ENCODE data around the gene HSPB7. TPM values are rescaled to one million over a fixed set of nuclear protein-coding genes. Genes with fewer than 3 reads are reported as not detected.

The HSPB7 gene
- polyA plus RNA-seq, 1 experiment, result 3.5 TPM

DNA sequence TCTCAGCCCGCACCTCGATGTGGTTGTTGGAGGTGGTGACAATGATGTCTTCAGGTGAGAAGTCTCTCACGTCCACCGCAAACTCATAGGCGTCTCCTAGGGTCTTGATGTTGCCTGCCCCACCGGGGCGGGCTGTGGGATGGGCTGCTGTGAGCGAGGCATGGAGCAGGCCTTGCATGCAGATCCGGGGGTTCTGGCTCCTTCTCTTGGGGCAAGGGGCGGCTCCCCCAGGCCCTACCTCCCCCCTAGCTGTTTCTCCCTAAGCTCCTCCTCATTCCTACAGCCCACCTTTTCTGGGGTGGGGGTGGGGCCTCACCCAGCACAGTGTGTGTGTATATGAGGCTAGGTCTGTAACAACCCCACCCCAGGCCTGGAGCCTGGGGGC lies 775 bp downstream of the HSPB7 start:
- TF ChIP-seq, protein P1, sequence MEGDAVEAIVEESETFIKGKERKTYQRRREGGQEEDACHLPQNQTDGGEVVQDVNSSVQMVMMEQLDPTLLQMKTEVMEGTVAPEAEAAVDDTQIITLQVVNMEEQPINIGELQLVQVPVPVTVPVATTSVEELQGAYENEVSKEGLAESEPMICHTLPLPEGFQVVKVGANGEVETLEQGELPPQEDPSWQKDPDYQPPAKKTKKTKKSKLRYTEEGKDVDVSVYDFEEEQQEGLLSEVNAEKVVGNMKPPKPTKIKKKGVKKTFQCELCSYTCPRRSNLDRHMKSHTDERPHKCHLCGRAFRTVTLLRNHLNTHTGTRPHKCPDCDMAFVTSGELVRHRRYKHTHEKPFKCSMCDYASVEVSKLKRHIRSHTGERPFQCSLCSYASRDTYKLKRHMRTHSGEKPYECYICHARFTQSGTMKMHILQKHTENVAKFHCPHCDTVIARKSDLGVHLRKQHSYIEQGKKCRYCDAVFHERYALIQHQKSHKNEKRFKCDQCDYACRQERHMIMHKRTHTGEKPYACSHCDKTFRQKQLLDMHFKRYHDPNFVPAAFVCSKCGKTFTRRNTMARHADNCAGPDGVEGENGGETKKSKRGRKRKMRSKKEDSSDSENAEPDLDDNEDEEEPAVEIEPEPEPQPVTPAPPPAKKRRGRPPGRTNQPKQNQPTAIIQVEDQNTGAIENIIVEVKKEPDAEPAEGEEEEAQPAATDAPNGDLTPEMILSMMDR (IDR thresholded peaks at IDR 0.05; ENCODE audit: low read depth, low read length), result no peak
- CTCF ChIA-PET, result interaction anchor here (0.6 to 1.0 kb wide), 2 partner anchors 8 to 691 kb away, joined by 4 to 5 read pairs; no protein-coding TSS in a partner anchor

DNA sequence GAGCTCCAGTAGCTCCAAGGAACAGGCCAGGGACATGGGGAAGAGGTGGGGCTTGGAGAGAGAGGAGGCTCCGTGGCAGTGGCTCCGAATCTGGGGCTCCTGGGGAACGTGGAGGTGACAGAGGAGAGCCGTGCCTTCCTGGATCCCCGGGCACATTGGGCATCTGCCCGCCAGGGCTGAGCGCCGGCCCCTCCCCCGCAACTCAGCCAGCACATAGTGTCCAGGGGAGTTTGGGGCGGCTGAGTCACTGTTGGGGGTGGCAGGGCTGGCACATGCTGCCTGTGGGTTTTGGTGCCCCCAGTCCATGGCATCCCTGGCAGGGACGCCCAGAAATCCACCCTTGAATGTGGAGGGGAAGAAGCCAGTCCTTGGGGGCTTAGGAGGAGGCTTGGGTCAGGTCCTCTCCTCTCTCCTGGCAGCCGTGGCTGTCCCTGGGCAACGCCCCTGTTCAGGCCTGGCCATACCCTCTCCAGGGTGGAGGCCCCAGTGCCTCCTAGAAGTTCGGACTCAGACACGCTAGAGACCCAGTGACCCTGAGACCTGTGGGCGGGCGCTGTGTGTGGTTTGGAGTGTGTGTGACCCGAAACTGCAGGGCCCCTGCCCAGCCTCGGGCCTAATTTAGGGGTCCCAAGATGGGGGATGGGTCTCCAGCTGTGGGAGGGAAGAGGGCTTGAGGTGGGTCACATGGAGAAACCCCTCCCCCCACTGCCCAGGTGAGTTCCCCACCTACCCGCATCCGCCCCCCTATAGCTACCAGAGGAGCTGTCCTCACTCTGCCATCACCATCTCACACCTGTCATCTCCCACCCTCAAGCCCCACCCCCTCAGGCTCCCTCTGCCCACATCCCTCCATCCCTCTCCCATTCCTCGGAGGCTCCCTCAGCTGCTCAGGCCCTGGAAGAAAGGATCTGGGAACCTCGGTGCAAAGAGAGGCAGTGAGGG lies 1.6 kb downstream of the HSPB7 start:
- DNase-seq (ENCODE audit: low read depth, low spot score), result no peak
- CTCF ChIA-PET, result interaction anchor here (0.6 kb wide), 1 partner anchor 692 kb away, joined by 5 read pairs; no protein-coding TSS in a partner anchor
- H3K4me3 ChIP-seq (ENCODE audit: low read depth, low read length), result no peak overlapping the region
- POLR2A ChIA-PET, result no interaction called here
- H3K27ac ChIP-seq (ENCODE audit: low read depth, low read length), result no peak overlapping the region
- TF ChIP-seq, protein P1 (IDR thresholded peaks at IDR 0.05; ENCODE audit: low read depth, low read length), result no peak
- H3K9me3 ChIP-seq (ENCODE audit: control insufficient read depth, insufficient read depth, low read length), result peaks cover 6% of the 10 kb centered on the region; the same call in 1 of the 2 replicates
- no peaks in the 10 kb centered on the region for H3K27me3 ChIP-seq (ENCODE audit: control insufficient read depth, insufficient read depth, low read length)

More for the DNA sequence above, 775 bp downstream of the HSPB7 start:
- H3K9me3 ChIP-seq (ENCODE audit: control insufficient read depth, insufficient read depth, low read length), result peaks cover 6% of the 10 kb centered on the region; the same call in 1 of the 2 replicates
- H3K4me3 ChIP-seq (ENCODE audit: low read depth, low read length), result no peak overlapping the region
- no peak for DNase-seq (ENCODE audit: low read depth, low spot score)
- no peak overlapping the region for H3K27ac ChIP-seq (ENCODE audit: low read depth, low read length)
- no peaks in the 10 kb centered on the region for H3K27me3 ChIP-seq (ENCODE audit: control insufficient read depth, insufficient read depth, low read length)
- POLR2A ChIA-PET, result no interaction called here

DNA sequence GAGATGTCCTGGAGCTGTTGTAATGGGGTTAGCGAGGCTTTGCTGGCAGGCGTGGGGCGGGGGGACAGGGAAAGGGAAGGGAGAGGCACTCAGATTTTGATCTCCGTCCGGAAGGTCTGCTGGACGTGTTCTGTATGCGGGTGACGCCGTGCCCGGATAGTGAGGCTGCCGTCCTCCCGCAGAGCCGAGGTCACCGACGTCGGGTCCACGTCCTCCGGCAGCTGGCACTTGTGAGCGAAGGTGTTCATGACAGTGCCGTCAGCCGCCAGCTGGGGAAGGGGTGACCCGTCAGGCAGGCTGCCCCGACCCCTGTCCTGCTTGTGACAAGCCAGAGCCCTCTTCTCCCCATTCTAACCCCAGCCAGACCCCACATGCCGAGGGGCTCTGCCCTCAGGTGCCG lies 2.4 kb downstream of the HSPB7 start:
- ChIA-PET CTCF (no interaction called here), POLR2A (no interaction called here)
- no peak for DNase-seq (ENCODE audit: low read depth, low spot score)

DNA sequence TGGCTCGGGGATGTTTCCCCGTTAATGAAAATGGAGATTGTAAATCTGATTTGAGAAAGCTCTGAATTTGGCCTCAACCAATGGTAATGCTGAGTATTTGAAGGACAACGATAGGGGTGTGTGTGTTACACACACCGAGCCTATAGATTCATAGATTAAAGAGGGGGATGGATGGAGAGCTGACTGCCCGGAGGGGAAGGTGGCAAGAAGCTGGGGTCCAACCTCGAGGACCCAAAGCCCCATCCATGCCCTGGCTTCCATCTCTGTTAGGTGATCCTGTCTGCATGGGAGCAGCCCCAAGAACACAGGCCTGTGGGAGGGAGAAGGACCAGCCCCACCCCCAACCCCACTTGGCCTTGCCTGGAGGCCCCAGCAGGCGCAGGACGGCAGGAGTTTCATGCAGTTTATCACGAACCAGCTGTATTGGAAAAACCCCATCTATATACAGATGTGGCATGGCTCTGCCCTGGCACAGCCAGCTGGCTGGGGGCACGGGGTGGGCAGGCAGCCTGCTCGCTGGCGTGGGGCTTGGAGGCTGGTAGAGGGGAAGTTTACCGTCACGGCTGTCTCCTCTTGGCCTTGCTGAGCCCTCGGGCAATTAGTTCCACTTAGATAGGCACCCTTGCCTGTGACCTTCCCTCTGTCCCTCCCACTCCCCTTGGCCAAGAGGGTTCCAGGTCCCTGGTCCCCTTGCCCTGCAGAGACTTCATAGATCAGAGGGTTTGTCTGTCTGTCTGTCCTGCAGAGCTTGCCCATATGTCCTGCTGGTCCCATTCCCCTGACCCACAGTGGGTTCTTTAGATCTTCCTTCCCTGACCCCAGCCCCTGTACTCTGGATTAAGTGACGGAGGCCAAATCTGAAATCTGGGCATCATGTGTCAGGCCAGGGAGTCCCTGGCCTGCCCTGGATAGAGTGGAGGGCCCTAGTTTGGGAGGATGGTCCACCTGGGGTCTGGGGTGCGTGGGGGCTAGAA lies 3.0 kb downstream of the HSPB7 start:
- TF ChIP-seq, protein P1 (IDR thresholded peaks at IDR 0.05; ENCODE audit: low read depth, low read length), result no peak
- no peaks in the 10 kb centered on the region for H3K27me3 ChIP-seq (ENCODE audit: control insufficient read depth, insufficient read depth, low read length)
- H3K9me3 ChIP-seq (ENCODE audit: control insufficient read depth, insufficient read depth, low read length), result peaks cover 6% of the 10 kb centered on the region; the same call in 1 of the 2 replicates
- POLR2A ChIA-PET, result no interaction called here
- no peak overlapping the region for H3K27ac ChIP-seq (ENCODE audit: low read depth, low read length)
- DNase-seq (ENCODE audit: low read depth, low spot score), result no peak
- no peak overlapping the region for H3K4me3 ChIP-seq (ENCODE audit: low read depth, low read length)
- CTCF ChIA-PET, result no interaction called here

More for the DNA sequence above, 2.4 kb downstream of the HSPB7 start:
- Histone ChIP-seq H3K4me3 (ENCODE audit: low read depth, low read length) (no peak overlapping the region), H3K27ac (ENCODE audit: low read depth, low read length) (no peak overlapping the region), H3K27me3 (ENCODE audit: control insufficient read depth, insufficient read depth, low read length) (no peaks in the 10 kb centered on the region), H3K9me3 (ENCODE audit: control insufficient read depth, insufficient read depth, low read length) (peaks cover 6% of the 10 kb centered on the region; the same call in 1 of the 2 replicates)
- TF ChIP-seq, protein P1 (IDR thresholded peaks at IDR 0.05; ENCODE audit: low read depth, low read length), result no peak

Measured in AG04450 (cell line).